Kidney epithelial cell (primary cell): ENCODE data around the gene PRR16. TPM values are rescaled to one million over a fixed set of nuclear protein-coding genes. Genes with fewer than 3 reads are reported as not detected.

ENCODE experiments used
- DNase-seq: peaks from one replicate; pipeline ENCODE4 v3.0.0-alpha.2; 2010; ENCODE audit warnings: low read depth
- H3K27me3 ChIP-seq: 2 replicates; pipeline ENCODE4 v1.6.0; 2011; ENCODE audit warnings: low read length; ENCODE audit not compliant: control insufficient read depth, insufficient read depth
- H3K36me3 ChIP-seq: 2 replicates; pipeline ENCODE4 v1.5.1; 2011; ENCODE audit warnings: low read length; ENCODE audit not compliant: control insufficient read depth, insufficient read depth
- H3K4me3 ChIP-seq: 2 replicates; pipeline ENCODE4 v1.5.1; 2011; ENCODE audit warnings: low read depth, mild to moderate bottlenecking, control low read depth, low read length
- CTCF ChIP-seq: IDR thresholded peaks from 2 replicates; pipeline ENCODE4 v1.5.1; 2011; ENCODE audit warnings: mild to moderate bottlenecking, moderate library complexity, low read length, control low read depth, inconsistent platforms; ENCODE audit not compliant: insufficient read depth, poor library complexity, severe bottlenecking
- total RNA-seq: library from RNA; depleted of rRNA; stranded (reverse); fragments of >200 nt; gene quantifications from 2 replicates; pipeline ENCODE4 v1.2.3, GENCODE V29; 2015

Gene PRR16
- total RNA-seq, 1 donor from 2014 or later = 1.0 TPM

GRCh38 chr5:120465436-120465961 is 1.4 kb downstream of the PRR16 start:
- Histone ChIP-seq H3K4me3 (peak overlapping the region; percentile 57), H3K36me3 (no peaks in the 10 kb centered on the region), H3K27me3 (peaks cover 4% of the 10 kb centered on the region)
- DNase-seq = no peak
- no peak for TF ChIP-seq CTCF

- DNase-seq = no peak
- H3K4me3 ChIP-seq = no peak overlapping the region
- TF ChIP-seq CTCF = no peak
- H3K27me3 ChIP-seq = peaks cover 4% of the 10 kb centered on the region
- no peaks in the 10 kb centered on the region for H3K36me3 ChIP-seq
Observed at GRCh38 chr5:120466341-120467006, 2.4 kb downstream of the PRR16 start.

GRCh38 chr5:120471971-120472370 is 7.9 kb downstream of the PRR16 start:
- no peak overlapping the region for H3K4me3 ChIP-seq
- TF ChIP-seq CTCF = no peak
- H3K27me3 ChIP-seq = no peaks in the 10 kb centered on the region

GRCh38 chr5:120472911-120473310 is 8.8 kb downstream of the PRR16 start:
- no peak overlapping the region for H3K4me3 ChIP-seq
- H3K36me3 ChIP-seq = no peaks in the 10 kb centered on the region
- DNase-seq = no peak
- no peak for TF ChIP-seq CTCF
- no peaks in the 10 kb centered on the region for H3K27me3 ChIP-seq

More at GRCh38 chr5:120471971-120472370, 7.9 kb downstream of the PRR16 start:
- no peak for DNase-seq
- no peaks in the 10 kb centered on the region for H3K36me3 ChIP-seq

- no peaks in the 10 kb centered on the region for H3K36me3 ChIP-seq
- no peak for TF ChIP-seq CTCF
- DNase-seq = no peak
Observed at GRCh38 chr5:120473332-120473731, 9.2 kb downstream of the PRR16 start.

GRCh38 chr5:120476063-120476462 is 12.0 kb downstream of the PRR16 start:
- TF ChIP-seq CTCF = no peak
- DNase-seq = no peak
- Histone ChIP-seq H3K4me3 (no peak overlapping the region), H3K36me3 (no peaks in the 10 kb centered on the region), H3K27me3 (no peaks in the 10 kb centered on the region)

More at GRCh38 chr5:120473332-120473731, 9.2 kb downstream of the PRR16 start:
- Histone ChIP-seq H3K27me3 (no peaks in the 10 kb centered on the region), H3K4me3 (no peak overlapping the region)
